DOHH2 (cell line): ENCODE results near the gene PCYT2.
A peak's percentile ranks its signal among the peaks of the same experiment; 100 is the strongest.

Experiments
- H3F3A ChIP-seq: fragments of 200-600 bp; sonication (generic), shearing (Covaris generic); 2 replicates; pipeline ENCODE4 v1.6.0; 2016; ENCODE audit warnings: antibody characterized with exemption, mild to moderate bottlenecking; ENCODE audit not compliant: control insufficient read depth, insufficient read depth
- H3K27ac ChIP-seq: fragments of 200-600 bp; sonication (generic); 2 replicates; pipeline ENCODE4 v1.5.1; 2014; ENCODE audit warnings: low read depth, mild to moderate bottlenecking, low read length, moderate library complexity
- H3K27me3 ChIP-seq: fragments of 200-600 bp; sonication (generic); 2 replicates; pipeline ENCODE4 v1.6.1; 2014; ENCODE audit warnings: mild to moderate bottlenecking, low read length, mixed read lengths; ENCODE audit not compliant: control insufficient read depth
- H3K36me3 ChIP-seq: fragments of 200-600 bp; sonication (generic); 2 replicates; pipeline ENCODE4 v1.6.1; 2014; ENCODE audit warnings: mild to moderate bottlenecking, low read length, moderate library complexity, mixed read lengths; ENCODE audit not compliant: control insufficient read depth
- H3K4me1 ChIP-seq: fragments of 200-600 bp; sonication (generic); 2 replicates; pipeline ENCODE4 v1.6.1; 2014; ENCODE audit warnings: mild to moderate bottlenecking, low read length, mixed read lengths; ENCODE audit not compliant: control insufficient read depth
- H3K4me2 ChIP-seq: fragments of 200-600 bp; sonication (generic); 2 replicates; pipeline ENCODE4 v1.6.0; 2014; ENCODE audit warnings: mild to moderate bottlenecking, low read length, moderate library complexity
- H3K4me3 ChIP-seq: fragments of 200-600 bp; sonication (generic); 2 replicates; pipeline ENCODE4 v1.5.1; 2014; ENCODE audit warnings: mild to moderate bottlenecking, low read length, mixed read lengths
- H3K79me2 ChIP-seq: fragments of 200-600 bp; sonication (generic); 2 replicates; pipeline ENCODE4 v1.6.1; 2014; ENCODE audit warnings: mild to moderate bottlenecking, low read length, mixed read lengths; ENCODE audit not compliant: control insufficient read depth
- H3K9me2 ChIP-seq: fragments of 200-600 bp; sonication (generic); replicated peaks from 2 replicates; pipeline ENCODE4 v1.6.1; 2014; ENCODE audit warnings: mild to moderate bottlenecking, low read length, mixed read lengths; ENCODE audit not compliant: control insufficient read depth
- H3K9me3 ChIP-seq: fragments of 200-600 bp; sonication (generic); 2 replicates; pipeline ENCODE4 v1.6.1; 2014; ENCODE audit warnings: antibody characterized with exemption, low read length, mixed read lengths; ENCODE audit not compliant: control insufficient read depth, insufficient read depth
- H4K20me1 ChIP-seq: fragments of 200-600 bp; sonication (generic); 2 replicates; pipeline ENCODE4 v1.6.0; 2014; ENCODE audit warnings: low read depth, mild to moderate bottlenecking, antibody characterized with exemption, low read length, moderate library complexity; ENCODE audit not compliant: control insufficient read depth, insufficient read depth
- EZH2phosphoT487 ChIP-seq: fragments of 200-600 bp; sonication (generic); IDR thresholded peaks from 2 replicates; pipeline ENCODE4 v1.6.1; 2017; ENCODE audit warnings: borderline replicate concordance, mild to moderate bottlenecking, antibody characterized with exemption, low read length, moderate library complexity, mixed read lengths
- TF ChIP-seq, protein P1 (sequence below): fragments of 200-600 bp; sonication (generic); IDR thresholded peaks from one replicate; pipeline ENCODE4 v1.5.1; 2014; ENCODE audit warnings: antibody characterized with exemption, mild to moderate bottlenecking, low read depth, low read length; ENCODE audit not compliant: poor library complexity, severe bottlenecking

Gene PCYT2

DNA sequence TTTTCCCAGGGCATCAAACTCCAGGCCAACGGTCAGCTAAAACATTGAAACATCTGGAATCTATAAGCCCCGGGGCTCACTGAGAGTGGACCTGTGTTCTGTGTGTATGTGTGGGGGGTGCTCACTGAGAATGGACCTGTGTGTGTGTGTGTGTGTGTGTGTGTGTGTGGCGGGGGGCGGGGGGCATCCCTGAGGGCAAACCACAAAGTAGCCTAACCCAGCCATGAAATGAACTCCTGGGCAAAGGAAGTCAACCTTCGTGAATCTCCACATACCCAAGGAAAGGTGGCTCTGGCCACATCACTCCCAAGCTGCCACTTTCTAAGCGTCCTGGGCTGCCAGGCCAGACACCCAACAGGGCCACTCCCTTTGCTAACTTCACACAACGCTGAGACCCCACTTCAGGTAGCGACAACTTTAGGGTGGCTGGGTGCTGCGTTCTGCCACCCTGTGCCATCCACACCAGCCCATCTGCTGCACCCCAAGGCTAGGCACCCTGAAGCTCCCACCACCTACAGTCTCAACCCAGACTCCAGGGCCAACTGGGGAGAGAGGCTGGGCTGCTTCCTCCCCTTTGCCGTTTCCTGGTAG is 14.8 kb upstream of the PCYT2 start:
- peaks cover 14% of the 10 kb centered on the region for H4K20me1 ChIP-seq

DNA sequence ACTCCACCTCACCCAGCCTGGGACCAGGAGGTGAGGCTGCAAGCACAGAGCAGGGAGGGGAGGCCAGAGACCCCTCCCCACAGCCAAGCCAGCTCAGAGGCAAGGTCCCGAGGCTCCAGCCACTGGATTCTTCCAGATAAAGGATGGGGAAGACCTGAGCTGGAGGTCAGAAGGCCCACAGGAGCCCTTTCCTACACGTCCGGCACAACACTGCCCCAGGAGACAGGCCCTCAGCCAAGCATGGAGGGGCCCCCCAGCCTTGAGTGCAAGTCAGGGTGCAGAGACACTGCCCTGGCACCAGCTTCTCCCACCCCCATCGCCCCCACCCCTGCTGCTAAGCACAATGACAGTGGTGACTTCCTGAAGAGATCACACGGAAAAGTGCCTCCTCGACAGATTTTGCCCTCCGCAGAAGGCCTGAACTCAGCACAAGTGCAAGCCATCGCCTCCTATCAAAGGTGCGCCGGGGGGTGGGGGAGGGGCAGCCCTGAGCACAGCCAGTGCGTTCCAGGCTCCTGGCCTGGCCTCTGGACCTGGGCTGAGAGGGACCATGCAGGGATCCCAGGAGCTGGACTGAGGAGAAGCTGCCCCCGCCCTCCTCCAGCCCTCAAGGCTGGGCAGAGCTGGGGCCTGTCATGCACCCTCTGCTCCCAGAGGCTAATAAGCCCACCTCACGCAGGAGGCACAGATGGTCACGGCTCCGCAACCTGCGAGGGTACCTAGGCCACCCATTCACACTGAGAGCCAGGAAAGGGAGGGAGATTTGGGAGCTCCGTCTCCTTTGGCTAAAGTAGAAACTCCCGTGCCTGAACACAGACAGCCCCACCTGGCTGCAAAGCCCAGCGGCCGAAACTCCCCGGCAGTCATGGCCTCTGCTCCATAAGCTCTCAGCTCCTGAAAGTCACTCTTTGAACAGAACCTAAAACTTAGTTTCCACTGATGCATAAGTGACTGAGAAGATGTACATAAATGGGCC is 13.6 kb upstream of the PCYT2 start:
- Histone ChIP-seq H3K4me1 (peaks cover 40% of the 10 kb centered on the region), H3K27ac (no peak overlapping the region)
- no peak for TF ChIP-seq EZH2phosphoT487
- TF ChIP-seq, protein P1, sequence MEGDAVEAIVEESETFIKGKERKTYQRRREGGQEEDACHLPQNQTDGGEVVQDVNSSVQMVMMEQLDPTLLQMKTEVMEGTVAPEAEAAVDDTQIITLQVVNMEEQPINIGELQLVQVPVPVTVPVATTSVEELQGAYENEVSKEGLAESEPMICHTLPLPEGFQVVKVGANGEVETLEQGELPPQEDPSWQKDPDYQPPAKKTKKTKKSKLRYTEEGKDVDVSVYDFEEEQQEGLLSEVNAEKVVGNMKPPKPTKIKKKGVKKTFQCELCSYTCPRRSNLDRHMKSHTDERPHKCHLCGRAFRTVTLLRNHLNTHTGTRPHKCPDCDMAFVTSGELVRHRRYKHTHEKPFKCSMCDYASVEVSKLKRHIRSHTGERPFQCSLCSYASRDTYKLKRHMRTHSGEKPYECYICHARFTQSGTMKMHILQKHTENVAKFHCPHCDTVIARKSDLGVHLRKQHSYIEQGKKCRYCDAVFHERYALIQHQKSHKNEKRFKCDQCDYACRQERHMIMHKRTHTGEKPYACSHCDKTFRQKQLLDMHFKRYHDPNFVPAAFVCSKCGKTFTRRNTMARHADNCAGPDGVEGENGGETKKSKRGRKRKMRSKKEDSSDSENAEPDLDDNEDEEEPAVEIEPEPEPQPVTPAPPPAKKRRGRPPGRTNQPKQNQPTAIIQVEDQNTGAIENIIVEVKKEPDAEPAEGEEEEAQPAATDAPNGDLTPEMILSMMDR: no peak

More for the DNA sequence above, 14.8 kb upstream of the PCYT2 start:
- peaks cover 40% of the 10 kb centered on the region for H3K4me1 ChIP-seq
- TF ChIP-seq EZH2phosphoT487: no peak
- peaks cover 4% of the 10 kb centered on the region; the same call in 1 of the 2 replicates for H3K27me3 ChIP-seq
- peak overlapping the region; percentile 98 for H3K4me3 ChIP-seq
- H3F3A ChIP-seq: peaks cover 4% of the 10 kb centered on the region; the same call in 1 of the 2 replicates
- H3K4me2 ChIP-seq: peak overlapping the region; percentile 88
- H3K9me3 ChIP-seq: no peaks in the 10 kb centered on the region
- peaks cover 6% of the 10 kb centered on the region for H3K36me3 ChIP-seq
- H3K9me2 ChIP-seq: no peaks in the 10 kb centered on the region
- H3K27ac ChIP-seq: peak overlapping the region; percentile 61
- H3K79me2 ChIP-seq: peaks cover 55% of the 10 kb centered on the region

DNA sequence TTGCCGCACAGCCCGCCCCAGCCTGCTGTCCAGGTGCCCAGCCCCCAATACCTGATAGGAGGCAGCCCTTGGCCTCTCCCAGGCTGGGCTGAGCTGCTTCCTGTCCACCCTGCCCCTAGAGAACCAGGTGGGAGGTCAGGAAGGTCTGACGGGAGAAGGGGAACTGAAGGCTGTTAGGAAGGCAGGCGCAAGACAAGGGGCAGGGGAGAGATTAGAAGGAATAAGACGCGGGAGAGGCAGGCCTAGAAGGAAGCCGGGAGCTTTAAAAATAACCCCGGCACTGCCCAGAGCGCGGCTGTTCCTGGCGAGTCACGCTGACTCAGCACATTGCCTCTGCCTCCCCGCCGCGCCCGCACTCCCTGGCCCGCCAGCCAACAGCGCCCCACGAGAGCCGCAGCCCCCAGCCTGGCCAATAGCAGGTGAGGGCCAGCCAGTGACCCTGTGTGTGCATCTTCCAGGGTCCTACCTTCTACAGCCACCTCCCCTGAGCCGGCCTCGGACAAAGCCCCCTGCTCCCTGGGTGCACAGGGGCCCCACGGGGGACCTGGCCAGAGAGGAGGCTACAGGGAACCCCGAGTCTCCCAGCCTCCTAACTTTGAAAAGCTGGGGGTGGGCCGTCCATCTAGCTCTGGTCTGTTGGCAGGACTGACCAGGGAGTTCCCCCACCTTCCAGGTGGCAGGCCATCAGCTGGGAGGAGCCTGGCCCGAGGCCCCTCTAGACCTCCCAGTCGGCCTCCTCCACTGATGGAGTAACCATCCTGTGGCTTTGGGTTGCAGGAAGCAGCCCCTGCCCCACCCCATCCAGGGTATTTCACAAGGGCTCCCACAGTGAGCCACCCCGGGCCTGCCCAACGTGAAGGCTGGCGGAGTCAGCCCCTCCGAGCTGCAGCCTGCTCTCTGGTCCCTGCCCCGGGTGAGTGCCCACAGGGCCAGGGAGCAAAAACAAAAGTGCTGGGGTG is 12.4 kb upstream of the PCYT2 start:
- no peak overlapping the region for H3K27ac ChIP-seq

More for the DNA sequence above, 13.6 kb upstream of the PCYT2 start:
- peaks cover 14% of the 10 kb centered on the region for H4K20me1 ChIP-seq
- no peaks in the 10 kb centered on the region for H3K9me3 ChIP-seq
- H3K27me3 ChIP-seq: peaks cover 4% of the 10 kb centered on the region; the same call in 1 of the 2 replicates
- peaks cover 65% of the 10 kb centered on the region for H3K79me2 ChIP-seq
- peaks cover 4% of the 10 kb centered on the region; the same call in 1 of the 2 replicates for H3F3A ChIP-seq
- H3K9me2 ChIP-seq: no peaks in the 10 kb centered on the region
- no peak overlapping the region for H3K4me3 ChIP-seq
- peaks cover 9% of the 10 kb centered on the region for H3K36me3 ChIP-seq
- H3K4me2 ChIP-seq: peak overlapping the region; percentile 16; the same call in 1 of the 2 replicates

More for the DNA sequence above, 12.4 kb upstream of the PCYT2 start:
- no peaks in the 10 kb centered on the region for H3K9me2 ChIP-seq
- H3K9me3 ChIP-seq: no peaks in the 10 kb centered on the region
- peaks cover 36% of the 10 kb centered on the region for H3K4me1 ChIP-seq
- peaks cover 13% of the 10 kb centered on the region for H3K36me3 ChIP-seq
- H4K20me1 ChIP-seq: peaks cover 14% of the 10 kb centered on the region
- peaks cover 4% of the 10 kb centered on the region; the same call in 1 of the 2 replicates for H3F3A ChIP-seq
- no peak overlapping the region for H3K4me3 ChIP-seq
- H3K79me2 ChIP-seq: peaks cover 66% of the 10 kb centered on the region
- no peak for TF ChIP-seq EZH2phosphoT487
- TF ChIP-seq, protein P1: no peak
- peaks cover 3% of the 10 kb centered on the region; the same call in 1 of the 2 replicates for H3K27me3 ChIP-seq
- peak overlapping the region; percentile 16; the same call in 1 of the 2 replicates for H3K4me2 ChIP-seq
